Mesothelial cell of epicardium (in vitro differentiated cells): Measurements from ENCODE around the gene CD83. TPM values are rescaled to one million over a fixed set of nuclear protein-coding genes. Genes with fewer than 3 reads are reported as not detected.

Experiments used
- DNase-seq, 2 experiments: peaks; one replicate each; pipeline ENCODE4 v3.0.0; 2021; ENCODE audit warnings: low spot score in 2 of 2; ENCODE audit not compliant: unreplicated experiment in 2 of 2
- H3K27ac Mint-ChIP-seq: 2 replicates; pipeline ENCODE4 v1.8.0; 2021; ENCODE audit warnings: mixed read lengths
- H3K27me3 Mint-ChIP-seq: 2 replicates; pipeline ENCODE4 v1.8.0; 2021; ENCODE audit warnings: low read depth, mixed read lengths
- H3K36me3 Mint-ChIP-seq: 2 replicates; pipeline ENCODE4 v1.8.0; 2021; ENCODE audit warnings: mixed read lengths
- H3K4me1 Mint-ChIP-seq: 2 replicates; pipeline ENCODE4 v1.8.0; 2021; ENCODE audit warnings: mixed read lengths
- H3K4me3 Mint-ChIP-seq: 2 replicates; pipeline ENCODE4 v1.8.0; 2021; ENCODE audit warnings: mild to moderate bottlenecking, moderate library complexity, mixed read lengths
- H3K9me3 Mint-ChIP-seq: 2 replicates; pipeline ENCODE4 v1.8.0; 2021; ENCODE audit warnings: mixed read lengths
- CTCF ChIP-seq: fragments of 200-600 bp; sonication (generic); IDR thresholded peaks from one replicate; pipeline ENCODE4 v1.5.0; 2021; ENCODE audit warnings: antibody characterized with exemption; ENCODE audit not compliant: unreplicated experiment
- total RNA-seq: library from RNA; stranded (reverse); gene quantifications from 3 replicates; pipeline ENCODE4 v1.2.1, GENCODE V29; 2021

The CD83 gene
- total RNA-seq, 1 donor from 2014 or later: 6.7 TPM

GRCh38 chr6:14102383-14102782 lies 15.2 kb upstream of the CD83 start:
- peaks cover 22% of the 10 kb centered on the region for H3K27me3 Mint-ChIP-seq
- peaks cover 11% of the 10 kb centered on the region for H3K9me3 Mint-ChIP-seq
- no peak for TF ChIP-seq CTCF
- no peak overlapping the region for H3K27ac Mint-ChIP-seq
- H3K4me3 Mint-ChIP-seq: no peak overlapping the region
- DNase-seq: no peak
- no peaks in the 10 kb centered on the region for H3K36me3 Mint-ChIP-seq
- no peaks in the 10 kb centered on the region for H3K4me1 Mint-ChIP-seq

- no peak for DNase-seq
- H3K4me1 Mint-ChIP-seq: no peaks in the 10 kb centered on the region
- TF ChIP-seq CTCF: no peak
- H3K27ac Mint-ChIP-seq: no peak overlapping the region
- no peak overlapping the region for H3K4me3 Mint-ChIP-seq
- no peaks in the 10 kb centered on the region for H3K36me3 Mint-ChIP-seq
- H3K9me3 Mint-ChIP-seq: peaks cover 15% of the 10 kb centered on the region
- peaks cover 34% of the 10 kb centered on the region for H3K27me3 Mint-ChIP-seq
These were observed 12.0 kb upstream of the CD83 start for GRCh38 chr6:14105547-14105946.

GRCh38 chr6:14107000-14107399 lies 10.6 kb upstream of the CD83 start:
- H3K4me3 Mint-ChIP-seq: no peak overlapping the region
- H3K27ac Mint-ChIP-seq: no peak overlapping the region
- H3K27me3 Mint-ChIP-seq: peaks cover 26% of the 10 kb centered on the region
- TF ChIP-seq CTCF: no peak
- H3K9me3 Mint-ChIP-seq: peaks cover 15% of the 10 kb centered on the region
- no peak for DNase-seq
- no peaks in the 10 kb centered on the region for H3K36me3 Mint-ChIP-seq
- no peaks in the 10 kb centered on the region for H3K4me1 Mint-ChIP-seq

- peaks cover 26% of the 10 kb centered on the region for H3K27me3 Mint-ChIP-seq
- no peaks in the 10 kb centered on the region for H3K36me3 Mint-ChIP-seq
- peaks cover 15% of the 10 kb centered on the region for H3K9me3 Mint-ChIP-seq
- no peak for DNase-seq
- TF ChIP-seq CTCF: no peak
- no peak overlapping the region for H3K27ac Mint-ChIP-seq
- no peak overlapping the region for H3K4me3 Mint-ChIP-seq
- H3K4me1 Mint-ChIP-seq: no peaks in the 10 kb centered on the region
These were observed 9.7 kb upstream of the CD83 start for GRCh38 chr6:14107711-14108494.

GRCh38 chr6:14108571-14109410 lies 8.8 kb upstream of the CD83 start:
- DNase-seq: no peak
- TF ChIP-seq CTCF: no peak
- H3K27me3 Mint-ChIP-seq: peaks cover 19% of the 10 kb centered on the region
- peaks cover 15% of the 10 kb centered on the region for H3K9me3 Mint-ChIP-seq
- H3K36me3 Mint-ChIP-seq: no peaks in the 10 kb centered on the region
- H3K27ac Mint-ChIP-seq: no peak overlapping the region
- H3K4me3 Mint-ChIP-seq: no peak overlapping the region
- no peaks in the 10 kb centered on the region for H3K4me1 Mint-ChIP-seq
